Sigmoid colon (tissue), 4 donors: ENCODE data around the gene PDE11A.

ENCODE experiments used
- CTCF ChIP-seq, 4 experiments: fragments of 450-650 bp in 3 of 4; fragments of 200-600 bp in 1 of 4; IDR thresholded peaks; one replicate each; pipeline ENCODE4 v1.5.1; 2016 to 2019; ENCODE audit warnings: antibody characterized with exemption in 4 of 4, mild to moderate bottlenecking in 3 of 4, moderate library complexity in 2 of 4
- POLR2A ChIP-seq, 2 donors: fragments of 450-650 bp; IDR thresholded peaks; one replicate each; pipeline ENCODE4 v1.6.1; 2016; ENCODE audit warnings: antibody characterized with exemption in 2 of 2, mild to moderate bottlenecking in 2 of 2, moderate library complexity in 2 of 2
- POLR2AphosphoS5 ChIP-seq, 4 donors: sonication (generic); formaldehyde crosslinking; IDR thresholded peaks; one replicate each; pipeline ENCODE4 v1.6.1; 2017; ENCODE audit warnings: antibody characterized with exemption in 4 of 4

- TF ChIP-seq CTCF (IDR thresholded peaks at IDR 0.05) (no peak), POLR2A (IDR thresholded peaks at IDR 0.05) (no peak), POLR2AphosphoS5 (IDR thresholded peaks at IDR 0.05) (no peak)
These were observed 436.9 kb downstream of the PDE11A start for GRCh38 chr2:177635696-177636095.
